ENCODE data around the gene PTGES. TPM values are rescaled to one million over a fixed set of nuclear protein-coding genes. Genes with fewer than 3 reads are reported as not detected.

The PTGES gene
- total RNA-seq, 1 experiment from 2014 or later, result 0.23 TPM

DNA sequence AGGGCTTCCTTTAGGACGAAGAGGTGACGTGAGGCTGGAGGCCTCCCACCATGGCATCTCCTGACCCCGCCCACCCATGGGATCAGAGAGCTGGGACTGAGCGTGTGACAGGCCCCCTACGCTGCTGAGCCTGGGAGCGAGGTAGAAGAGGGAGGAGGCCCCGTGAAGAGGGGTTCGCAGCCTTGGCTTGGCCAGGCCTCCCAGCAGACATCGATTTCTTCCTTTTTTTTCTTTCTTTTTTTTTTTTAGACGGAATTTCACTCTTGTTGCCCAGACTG, 39.5 kb downstream of the PTGES start:
- H3K27me3 ChIP-seq, result no peaks in the 10 kb centered on the region
- H3K36me3 ChIP-seq, result no peaks in the 10 kb centered on the region
- H3K9me3 ChIP-seq, result no peaks in the 10 kb centered on the region
- no peak overlapping the region for H3K4me3 ChIP-seq
- DNase-seq, result no peak

GRCh38 chr9:129712634-129713401, 40.0 kb downstream of the PTGES start:
- H3K9me3 ChIP-seq, result no peaks in the 10 kb centered on the region
- DNase-seq, result peak; percentile 61
- no peaks in the 10 kb centered on the region for H3K36me3 ChIP-seq
- H3K27me3 ChIP-seq, result no peaks in the 10 kb centered on the region
- no peak overlapping the region for H3K4me3 ChIP-seq

DNA sequence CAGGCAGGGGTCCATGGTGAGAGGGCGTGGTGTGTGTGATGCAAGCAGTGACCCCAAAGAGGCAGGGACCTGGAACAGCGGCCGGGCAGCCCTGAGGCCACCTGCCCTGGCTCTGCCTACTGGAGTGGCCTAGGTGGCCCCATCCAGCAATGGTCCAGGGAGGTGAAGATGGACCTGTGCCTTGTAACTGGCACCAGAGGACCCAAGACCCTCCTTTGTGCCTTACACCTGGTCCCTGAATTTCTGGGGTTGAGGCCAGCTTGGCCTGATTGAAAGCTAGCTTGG, 42.7 kb downstream of the PTGES start:
- no peak for DNase-seq
- Histone ChIP-seq H3K9me3 (no peaks in the 10 kb centered on the region), H3K36me3 (no peaks in the 10 kb centered on the region), H3K27me3 (no peaks in the 10 kb centered on the region), H3K4me3 (no peak overlapping the region)

GRCh38 chr9:129709438-129710168, 43.2 kb downstream of the PTGES start:
- no peak overlapping the region for H3K4me3 ChIP-seq
- H3K9me3 ChIP-seq, result no peaks in the 10 kb centered on the region
- no peaks in the 10 kb centered on the region for H3K36me3 ChIP-seq
- H3K27me3 ChIP-seq, result no peaks in the 10 kb centered on the region
- no peak for DNase-seq

- no peaks in the 10 kb centered on the region for H3K27me3 ChIP-seq
- no peaks in the 10 kb centered on the region for H3K36me3 ChIP-seq
- DNase-seq, result no peak
- H3K9me3 ChIP-seq, result no peaks in the 10 kb centered on the region
- H3K4me3 ChIP-seq, result no peak overlapping the region
Observed at GRCh38 chr9:129708793-129709192, 44.0 kb downstream of the PTGES start.

DNA sequence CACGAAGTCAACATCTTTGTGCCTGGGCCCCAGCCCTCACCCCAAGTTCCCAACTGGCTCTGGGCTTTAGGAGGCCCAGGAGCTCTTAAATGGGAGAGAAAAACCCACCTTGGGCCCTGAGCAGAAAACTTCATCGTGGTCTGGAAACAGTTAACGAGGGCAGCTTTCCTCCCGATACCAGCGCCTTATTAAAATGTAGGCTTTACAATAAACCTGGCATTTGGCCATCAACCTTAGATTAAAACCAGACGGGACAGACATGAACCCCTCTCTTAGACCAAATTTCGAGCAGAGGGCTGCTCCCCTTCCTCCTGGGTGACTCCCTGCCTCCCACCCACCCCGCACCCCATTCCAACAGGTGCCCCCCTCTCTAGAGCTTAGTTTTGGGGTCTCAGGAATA, 48.0 kb downstream of the PTGES start:
- DNase-seq, result no peak
- H3K4me3 ChIP-seq, result no peak overlapping the region
- H3K27me3 ChIP-seq, result no peaks in the 10 kb centered on the region
- no peaks in the 10 kb centered on the region for H3K9me3 ChIP-seq
- H3K36me3 ChIP-seq, result no peaks in the 10 kb centered on the region

- no peak overlapping the region for H3K4me3 ChIP-seq
- H3K27me3 ChIP-seq, result no peaks in the 10 kb centered on the region
- no peaks in the 10 kb centered on the region for H3K9me3 ChIP-seq
- no peak for DNase-seq
- H3K36me3 ChIP-seq, result no peaks in the 10 kb centered on the region
Observed at GRCh38 chr9:129703667-129704355, 49.0 kb downstream of the PTGES start.

- Histone ChIP-seq H3K9me3 (no peaks in the 10 kb centered on the region), H3K27me3 (no peaks in the 10 kb centered on the region), H3K36me3 (no peaks in the 10 kb centered on the region), H3K4me3 (no peak overlapping the region)
- DNase-seq, result peak; percentile 59
Observed at GRCh38 chr9:129702589-129703520, 50.0 kb downstream of the PTGES start.

DNA sequence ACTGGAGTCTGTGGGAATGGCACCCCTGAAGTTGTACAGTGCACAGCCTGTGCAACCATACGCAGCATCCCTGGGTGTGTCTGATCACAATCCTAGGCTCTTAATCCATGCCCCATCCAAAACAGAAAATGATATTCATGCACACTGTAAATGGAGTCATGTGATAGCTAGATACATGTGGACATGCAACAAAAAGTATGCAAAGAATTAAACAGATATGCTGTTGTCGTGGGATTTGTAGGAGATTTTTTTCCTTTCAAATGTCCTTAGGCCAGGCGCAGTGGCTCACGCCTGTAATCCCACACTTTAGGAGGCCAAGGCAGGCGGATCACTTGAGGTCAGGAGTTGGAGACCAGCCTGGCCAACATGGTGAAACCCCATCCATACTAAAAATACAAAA, 51.3 kb downstream of the PTGES start:
- Histone ChIP-seq H3K36me3 (no peaks in the 10 kb centered on the region), H3K4me3 (no peak overlapping the region), H3K9me3 (no peaks in the 10 kb centered on the region), H3K27me3 (no peaks in the 10 kb centered on the region)
- DNase-seq, result no peak

DNA sequence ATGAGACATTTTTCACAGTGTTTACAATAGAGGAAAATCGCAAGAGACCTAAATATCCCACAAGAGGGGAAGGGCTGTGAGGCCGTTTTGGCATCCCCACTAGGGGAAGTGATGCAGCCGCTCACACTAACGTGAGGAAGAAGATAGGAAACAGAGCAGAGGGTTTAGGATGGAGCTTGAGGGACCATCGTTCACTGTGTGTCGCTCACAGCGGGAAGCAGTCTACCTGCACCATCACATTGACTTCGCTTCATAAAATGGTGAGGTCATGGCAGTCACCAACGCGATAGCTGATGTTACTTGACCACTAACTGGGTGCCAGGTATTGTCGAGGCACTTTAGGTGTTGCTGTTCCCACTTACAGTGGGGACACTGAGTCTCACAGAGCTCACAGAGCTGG, 51.8 kb downstream of the PTGES start:
- no peaks in the 10 kb centered on the region for H3K27me3 ChIP-seq
- DNase-seq, result no peak

GRCh38 chr9:129698254-129698757, 54.5 kb downstream of the PTGES start:
- no peak overlapping the region for H3K4me3 ChIP-seq
- peak; percentile 82 for DNase-seq

More for the DNA sequence above, 51.8 kb downstream of the PTGES start:
- H3K36me3 ChIP-seq, result no peaks in the 10 kb centered on the region
- H3K9me3 ChIP-seq, result no peaks in the 10 kb centered on the region
- no peak overlapping the region for H3K4me3 ChIP-seq

GRCh38 chr9:129697656-129698253, 55.1 kb downstream of the PTGES start:
- Histone ChIP-seq H3K9me3 (no peaks in the 10 kb centered on the region), H3K4me3 (peak overlapping the region; percentile 32), H3K36me3 (peaks cover under 1% of the 10 kb centered on the region), H3K27me3 (no peaks in the 10 kb centered on the region)
- peak; percentile 81 for DNase-seq

More at GRCh38 chr9:129698254-129698757, 54.5 kb downstream of the PTGES start:
- H3K9me3 ChIP-seq, result no peaks in the 10 kb centered on the region
- H3K27me3 ChIP-seq, result no peaks in the 10 kb centered on the region
- no peaks in the 10 kb centered on the region; the same call in 1 of the 2 replicates for H3K36me3 ChIP-seq

GRCh38 chr9:129696944-129697655, 55.7 kb downstream of the PTGES start:
- peak overlapping the region; percentile 32 for H3K4me3 ChIP-seq
- DNase-seq, result peak; percentile 96

GRCh38 chr9:129695870-129696269, 57.0 kb downstream of the PTGES start:
- DNase-seq, result no peak
- H3K36me3 ChIP-seq, result peaks cover 5% of the 10 kb centered on the region
- H3K9me3 ChIP-seq, result no peaks in the 10 kb centered on the region
- H3K27me3 ChIP-seq, result no peaks in the 10 kb centered on the region
- H3K4me3 ChIP-seq, result no peak overlapping the region

More at GRCh38 chr9:129696944-129697655, 55.7 kb downstream of the PTGES start:
- Histone ChIP-seq H3K9me3 (no peaks in the 10 kb centered on the region), H3K36me3 (peaks cover 5% of the 10 kb centered on the region), H3K27me3 (no peaks in the 10 kb centered on the region)

GRCh38 chr9:129694243-129694646, 58.6 kb downstream of the PTGES start:
- peak; percentile 96 for DNase-seq
- Histone ChIP-seq H3K27me3 (no peaks in the 10 kb centered on the region), H3K4me3 (no peak overlapping the region), H3K9me3 (no peaks in the 10 kb centered on the region), H3K36me3 (peaks cover 5% of the 10 kb centered on the region)

DNA sequence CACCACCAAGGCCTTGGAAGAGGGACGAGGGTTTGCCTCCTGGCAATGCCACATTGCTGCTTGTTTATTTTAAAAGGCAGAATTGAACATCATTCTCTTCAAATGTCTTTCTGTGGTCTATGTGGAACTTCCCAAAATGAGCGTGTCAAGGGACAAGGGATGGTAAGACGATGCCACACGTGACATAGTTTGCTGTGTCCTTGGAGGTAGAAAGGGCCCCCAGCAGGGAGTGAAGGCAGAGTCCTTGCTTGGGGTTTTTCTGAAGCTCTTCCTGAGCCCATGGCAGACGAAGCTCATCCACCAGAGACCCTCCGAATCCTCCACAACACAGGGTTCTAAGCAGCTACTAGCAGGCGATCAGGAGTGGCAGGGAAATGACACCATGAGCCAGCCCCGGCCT, 59.1 kb downstream of the PTGES start:
- Histone ChIP-seq H3K4me3 (no peak overlapping the region), H3K9me3 (no peaks in the 10 kb centered on the region), H3K27me3 (no peaks in the 10 kb centered on the region), H3K36me3 (peaks cover 5% of the 10 kb centered on the region)
- DNase-seq, result no peak
